Kidney (tissue), 14 donors: ENCODE data around the gene SMCO4. TPM values are rescaled to one million over a fixed set of nuclear protein-coding genes. Genes with fewer than 3 reads are reported as not detected.
A peak's percentile ranks its signal among the peaks of the same experiment; 100 is the strongest.

Experiments used
- DNase-seq, 5 donors: peaks; one replicate each; pipeline ENCODE4 v3.0.0-alpha.2; 2013 to 2020
- FAIRE-seq: peaks from 2 replicates; lab custom pipeline; 2012; peaks lifted over from hg19 to GRCh38; lab: Jason Lieb, UNC
- H3K27ac ChIP-seq, 2 donors: one replicate each; pipeline ENCODE4 v1.7.0; 2013; ENCODE audit warnings: low read depth in 2 of 2, low read length in 2 of 2, inconsistent platforms in 1 of 2
- H3K27me3 ChIP-seq: one replicate; pipeline ENCODE4 v1.7.1; 2013; ENCODE audit warnings: low read length, inconsistent platforms; ENCODE audit not compliant: control insufficient read depth, insufficient read depth
- H3K36me3 ChIP-seq, 3 donors: one replicate each; pipeline versions ENCODE4 v1.7.0 to v1.7.1; 2013; ENCODE audit warnings: low read length in 3 of 3, control low read depth in 1 of 3, inconsistent platforms in 1 of 3; ENCODE audit not compliant: insufficient read depth in 3 of 3, control insufficient read depth in 2 of 3
- H3K4me1 ChIP-seq, 3 donors: one replicate each; pipeline versions ENCODE4 v1.7.0 to v1.7.1; 2013; ENCODE audit warnings: low read length in 3 of 3, inconsistent platforms in 1 of 3, low read depth in 1 of 3; ENCODE audit not compliant: control insufficient read depth in 2 of 3, insufficient read depth in 2 of 3
- H3K4me3 ChIP-seq, 3 donors: one replicate each; pipeline versions ENCODE4 v1.7.0 to v1.8.1; 2013; ENCODE audit warnings: low read length in 3 of 3, control low read depth in 1 of 3, inconsistent platforms in 1 of 3
- H3K9ac ChIP-seq, 3 donors: one replicate each; pipeline versions ENCODE4 v1.7.0 to v1.7.1; 2013; ENCODE audit warnings: low read length in 3 of 3, control low read depth in 1 of 3, inconsistent platforms in 1 of 3
- H3K9me3 ChIP-seq, 3 donors: one replicate each; pipeline versions ENCODE4 v1.7.0 to v1.7.1; 2013; ENCODE audit warnings: low read length in 3 of 3, control low read depth in 1 of 3, inconsistent platforms in 1 of 3; ENCODE audit not compliant: control insufficient read depth in 2 of 3, insufficient read depth in 1 of 3
- intact Hi-C: fragments of 100-400 bp; cut with DNase I; formaldehyde crosslinking; loops from one replicate; pipeline ENCODE4 v1.11.1; 2022
- polyA plus RNA-seq: library from polyadenylated mRNA; stranded (reverse); fragments of 350-450 nt; fragmentation: Illumina TruSeq; extraction: RNeasy Lipid Tissue Mini Kit (QIAGEN cat#74804); gene quantifications from one replicate; pipeline ENCODE4 v1.2.3, GENCODE V29; 2014; ENCODE audit warnings: low read depth, low replicate concordance; ENCODE audit not compliant: insufficient read depth
- total RNA-seq: library from RNA; stranded (reverse); fragmentation: NEBNext Ultra II Directional; extraction: Animal tissue kit (Norgen Biotek cat#: 25700); gene quantifications from one replicate; pipeline ENCODE4 v1.2.1, GENCODE V29; 2021
- TF ChIP-seq, protein P1 (sequence below): IDR thresholded peaks from 3 replicates; pipeline ENCODE4 v1.5.1; 2012; ENCODE audit warnings: mild to moderate bottlenecking, moderate library complexity, borderline replicate concordance; ENCODE audit not compliant: insufficient read depth; ENCODE audit errors: extremely low read depth
- donor health status: control.
- donor health status: control.
- donor health status: control.
- donor health status: control.
- donor health status: control.
- donor health status: DM: yes; HTN: yes; CAD: no.
- donor health status: Normal renal cell carcinoma (clear cell type).

SMCO4 gene
- total and polyA plus RNA-seq, 2 donors from 2014 or later, result 33.0 to 102 TPM

DNA sequence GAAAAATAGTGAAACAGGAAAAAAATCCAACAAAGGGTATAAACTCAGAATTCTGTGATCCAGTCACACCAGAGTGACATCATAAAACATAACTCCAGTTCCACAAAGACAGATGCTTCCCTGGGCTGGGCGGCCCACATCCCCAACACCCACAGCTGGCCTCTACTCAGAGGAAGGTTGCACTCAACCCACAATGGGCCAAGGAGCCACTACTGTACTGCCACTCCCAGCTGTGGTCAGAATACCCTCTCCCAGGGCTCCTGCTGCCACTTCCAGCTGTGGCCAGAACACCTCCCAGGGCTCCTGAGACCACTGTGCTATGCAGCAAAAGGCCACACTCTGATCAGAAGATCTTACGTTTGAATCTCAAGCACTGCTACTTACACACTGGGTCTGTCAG lies 18.3 kb downstream of the SMCO4 start:
- Histone ChIP-seq H3K9me3 (no peaks in the 10 kb centered on the region), H3K36me3 (no peaks in the 10 kb centered on the region), H3K4me3 (no peak overlapping the region), H3K27ac (no peak overlapping the region), H3K4me1 (peaks cover 0 to 7% (median 0%) of the 10 kb centered on the region in 3 donors), H3K9ac (no peak overlapping the region), H3K27me3 (no peaks in the 10 kb centered on the region)
- no peak for DNase-seq
- intact Hi-C loops, result no loop called here
- TF ChIP-seq, protein P1, sequence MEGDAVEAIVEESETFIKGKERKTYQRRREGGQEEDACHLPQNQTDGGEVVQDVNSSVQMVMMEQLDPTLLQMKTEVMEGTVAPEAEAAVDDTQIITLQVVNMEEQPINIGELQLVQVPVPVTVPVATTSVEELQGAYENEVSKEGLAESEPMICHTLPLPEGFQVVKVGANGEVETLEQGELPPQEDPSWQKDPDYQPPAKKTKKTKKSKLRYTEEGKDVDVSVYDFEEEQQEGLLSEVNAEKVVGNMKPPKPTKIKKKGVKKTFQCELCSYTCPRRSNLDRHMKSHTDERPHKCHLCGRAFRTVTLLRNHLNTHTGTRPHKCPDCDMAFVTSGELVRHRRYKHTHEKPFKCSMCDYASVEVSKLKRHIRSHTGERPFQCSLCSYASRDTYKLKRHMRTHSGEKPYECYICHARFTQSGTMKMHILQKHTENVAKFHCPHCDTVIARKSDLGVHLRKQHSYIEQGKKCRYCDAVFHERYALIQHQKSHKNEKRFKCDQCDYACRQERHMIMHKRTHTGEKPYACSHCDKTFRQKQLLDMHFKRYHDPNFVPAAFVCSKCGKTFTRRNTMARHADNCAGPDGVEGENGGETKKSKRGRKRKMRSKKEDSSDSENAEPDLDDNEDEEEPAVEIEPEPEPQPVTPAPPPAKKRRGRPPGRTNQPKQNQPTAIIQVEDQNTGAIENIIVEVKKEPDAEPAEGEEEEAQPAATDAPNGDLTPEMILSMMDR, result no peak
- FAIRE-seq, result no peak

GRCh38 chr11:93524173-93524536 lies 19.0 kb downstream of the SMCO4 start:
- intact Hi-C loops, result no loop called here
- H3K27me3 ChIP-seq, result no peaks in the 10 kb centered on the region
- H3K36me3 ChIP-seq, result no peaks in the 10 kb centered on the region
- peaks cover 0 to 4% (median 0%) of the 10 kb centered on the region in 3 donors for H3K4me1 ChIP-seq
- no peak for FAIRE-seq
- no peak overlapping the region for H3K4me3 ChIP-seq
- DNase-seq, result no peak
- H3K27ac ChIP-seq, result peak overlapping the region in 1 of 2 donors; percentile 35
- TF ChIP-seq, protein P1, result no peak
- no peak overlapping the region for H3K9ac ChIP-seq
- no peaks in the 10 kb centered on the region for H3K9me3 ChIP-seq

GRCh38 chr11:93520726-93521509 lies 22.3 kb downstream of the SMCO4 start:
- Histone ChIP-seq H3K36me3 (no peaks in the 10 kb centered on the region), H3K9me3 (no peaks in the 10 kb centered on the region), H3K4me3 (no peak overlapping the region), H3K27ac (no peak overlapping the region), H3K27me3 (no peaks in the 10 kb centered on the region), H3K9ac (no peak overlapping the region), H3K4me1 (no peaks in the 10 kb centered on the region)
- TF ChIP-seq, protein P1, result no peak
- no peak for FAIRE-seq
- no peak for DNase-seq
- intact Hi-C loops, result no loop called here
